ENCODE results near the gene MCEE.

The MCEE gene

DNA sequence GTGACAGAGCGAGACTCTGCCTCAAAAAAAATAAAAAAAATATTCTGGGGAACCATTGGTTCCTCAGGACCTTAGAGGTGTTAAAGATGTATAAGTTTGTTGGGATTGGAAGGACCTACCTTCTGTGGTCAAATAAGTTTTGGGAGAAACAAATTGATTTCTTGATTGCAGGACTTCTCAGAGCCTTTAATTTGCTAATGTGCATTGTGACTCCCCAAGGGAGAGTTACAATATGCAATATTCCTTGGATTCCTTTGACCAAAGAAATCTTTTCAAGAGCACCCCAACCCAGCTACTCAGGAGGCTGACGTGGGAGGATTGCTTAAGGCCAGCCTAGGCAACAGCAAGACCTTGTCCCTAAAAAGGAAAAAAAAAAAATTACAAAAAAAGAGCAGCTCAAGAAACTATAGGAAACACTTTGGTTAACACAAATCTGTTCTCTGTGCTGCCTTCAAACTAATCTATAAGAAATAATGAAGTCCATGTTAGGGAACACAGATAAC, 55.1 kb downstream of the MCEE start:
- DNase-seq = no peak

DNA sequence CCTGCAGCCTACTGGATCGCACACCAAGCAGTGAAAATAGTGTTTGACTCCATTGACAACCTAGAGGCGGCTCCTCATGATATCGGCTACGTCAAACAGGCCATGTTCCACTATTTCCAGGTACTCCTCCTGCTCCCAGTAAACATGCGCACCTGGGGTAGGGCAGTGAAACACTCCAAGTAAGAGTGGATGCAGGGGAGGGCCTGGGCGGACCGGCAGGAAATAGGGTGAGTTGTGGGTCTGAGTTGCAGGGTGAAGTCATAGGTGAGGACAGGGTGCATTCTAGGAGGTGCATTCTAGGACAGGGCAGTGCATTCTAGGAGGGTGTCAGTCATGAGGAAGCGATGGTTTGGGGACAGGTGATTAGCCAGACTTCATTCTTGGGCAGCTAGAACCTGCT, 56.6 kb downstream of the MCEE start:
- peak; percentile 29 for DNase-seq

GRCh38 chr2:71072492-71072891, 57.5 kb downstream of the MCEE start:
- peak; percentile 42 for DNase-seq

- DNase-seq = peak; percentile 31
These were observed 58.2 kb downstream of the MCEE start for GRCh38 chr2:71071681-71072398.

DNA sequence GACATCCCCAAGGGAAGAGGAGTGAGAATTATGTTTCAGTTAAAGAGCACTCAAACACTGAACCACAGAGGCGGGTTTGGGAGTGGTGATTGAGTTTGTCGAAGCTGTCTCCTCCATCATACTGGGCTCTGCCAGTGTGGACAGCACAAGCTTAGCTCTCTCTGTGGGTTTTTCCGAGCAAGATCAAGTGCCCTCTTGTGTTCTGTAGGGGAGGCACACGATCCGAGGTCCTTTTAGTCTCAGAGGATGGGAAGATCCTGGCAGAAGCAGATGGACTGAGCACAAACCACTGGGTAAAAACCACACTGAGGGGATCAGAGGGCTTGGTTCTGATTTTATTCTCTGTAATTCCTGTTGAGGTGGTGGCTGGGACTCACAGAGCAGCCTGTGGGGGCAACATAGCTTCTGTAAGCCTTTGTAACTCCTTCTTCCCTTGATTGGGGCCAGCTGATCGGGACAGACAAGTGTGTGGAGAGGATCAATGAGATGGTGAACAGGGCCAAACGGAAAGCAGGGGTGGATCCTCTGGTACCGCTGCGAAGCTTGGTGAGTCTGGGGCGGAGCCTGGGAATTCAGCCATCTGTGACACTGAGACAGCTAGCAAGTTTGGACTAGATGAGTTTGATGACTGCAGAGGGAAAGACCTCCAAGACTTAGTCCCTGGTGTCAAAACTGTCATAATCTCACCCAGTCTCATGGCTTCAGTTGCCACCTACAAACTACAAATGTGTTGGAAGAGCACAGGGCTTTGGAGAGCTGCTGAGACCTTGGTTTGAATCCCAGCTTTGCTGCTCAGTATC, 59.5 kb downstream of the MCEE start:
- peak; percentile 77 for DNase-seq

- no peak for DNase-seq
These were observed 60.7 kb downstream of the MCEE start for GRCh38 chr2:71069376-71069775.

DNA sequence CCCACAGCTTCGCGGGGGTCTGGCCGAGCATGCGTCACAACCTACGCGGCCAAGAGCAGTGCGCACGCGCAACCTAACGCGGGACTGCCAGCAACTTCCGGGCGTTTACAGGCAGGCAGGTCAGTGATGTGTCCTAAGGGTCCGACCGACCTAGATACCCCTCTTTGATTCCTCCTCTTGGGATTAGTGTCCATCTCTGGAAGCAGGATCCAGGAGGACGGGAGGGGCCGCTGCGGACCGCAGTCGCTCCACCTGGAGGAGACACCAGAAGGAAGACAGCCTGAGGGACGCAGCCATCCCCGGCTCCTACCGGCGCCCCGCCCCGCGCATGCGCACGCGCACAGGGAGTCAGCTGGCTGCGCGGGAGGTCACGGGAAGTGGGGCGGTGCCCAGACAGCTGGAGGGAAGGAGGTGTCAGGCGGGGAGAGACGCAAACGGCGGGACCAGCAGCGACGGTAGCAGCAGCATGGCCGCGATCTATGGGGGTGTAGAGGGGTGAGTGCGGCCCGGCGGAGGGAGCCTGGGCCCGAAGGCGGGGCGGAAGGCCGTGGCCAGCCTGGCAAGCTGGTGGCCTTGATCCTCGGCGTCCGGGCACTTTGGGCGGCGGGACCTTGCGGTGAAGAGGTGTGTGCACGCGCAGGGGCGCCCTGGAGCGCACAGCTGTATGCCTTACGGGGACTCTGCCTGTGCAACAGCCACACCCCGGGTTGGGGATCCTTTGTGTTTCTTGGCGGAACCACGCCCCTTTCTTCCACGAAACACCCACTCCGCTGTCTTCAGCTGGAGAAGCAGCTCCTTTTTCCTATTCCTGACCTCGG, 61.6 kb downstream of the MCEE start, which contains the start of gene NAGK:
Gene NAGK (plus strand): TSS at position 431 of the 818 bp plus-strand sequence. CDS start 36 bp downstream, at position 467.
- DNase-seq = peak; percentile 98

DNA sequence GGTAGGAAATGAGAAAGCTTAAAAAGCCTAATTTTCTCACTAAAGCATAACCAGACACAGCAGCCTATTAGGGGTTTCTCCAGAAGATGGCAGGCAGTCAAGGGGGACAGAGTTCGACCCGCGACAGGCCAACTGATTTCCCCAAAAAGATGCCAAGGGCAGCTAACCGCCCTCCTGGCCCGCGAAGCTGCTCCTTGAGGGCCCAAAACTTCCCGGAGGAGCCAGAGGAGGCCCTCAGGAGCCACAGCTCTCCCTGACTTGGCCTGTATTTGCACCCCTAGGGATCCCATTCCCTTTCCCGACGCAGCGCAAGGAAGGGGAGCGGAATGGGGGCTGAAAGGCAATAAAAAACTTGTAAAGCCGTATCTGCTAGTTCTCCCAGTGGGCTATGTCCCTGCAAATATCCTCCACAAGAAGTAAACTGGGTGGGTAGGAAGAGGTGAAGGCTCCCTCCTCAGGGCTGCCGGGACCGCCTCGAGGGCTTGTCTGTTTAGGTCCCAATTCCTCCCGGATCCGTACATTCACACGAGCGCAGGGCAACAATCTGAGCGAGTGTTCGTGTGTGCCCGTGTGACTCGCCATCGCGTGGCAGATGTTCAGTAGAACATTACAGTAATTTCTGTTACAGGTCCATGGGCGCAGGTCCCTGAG, 62.3 kb downstream of the MCEE start:
- no peak for DNase-seq

GRCh38 chr2:71066856-71067255, 63.2 kb downstream of the MCEE start:
- peak; percentile 22 for DNase-seq

DNA sequence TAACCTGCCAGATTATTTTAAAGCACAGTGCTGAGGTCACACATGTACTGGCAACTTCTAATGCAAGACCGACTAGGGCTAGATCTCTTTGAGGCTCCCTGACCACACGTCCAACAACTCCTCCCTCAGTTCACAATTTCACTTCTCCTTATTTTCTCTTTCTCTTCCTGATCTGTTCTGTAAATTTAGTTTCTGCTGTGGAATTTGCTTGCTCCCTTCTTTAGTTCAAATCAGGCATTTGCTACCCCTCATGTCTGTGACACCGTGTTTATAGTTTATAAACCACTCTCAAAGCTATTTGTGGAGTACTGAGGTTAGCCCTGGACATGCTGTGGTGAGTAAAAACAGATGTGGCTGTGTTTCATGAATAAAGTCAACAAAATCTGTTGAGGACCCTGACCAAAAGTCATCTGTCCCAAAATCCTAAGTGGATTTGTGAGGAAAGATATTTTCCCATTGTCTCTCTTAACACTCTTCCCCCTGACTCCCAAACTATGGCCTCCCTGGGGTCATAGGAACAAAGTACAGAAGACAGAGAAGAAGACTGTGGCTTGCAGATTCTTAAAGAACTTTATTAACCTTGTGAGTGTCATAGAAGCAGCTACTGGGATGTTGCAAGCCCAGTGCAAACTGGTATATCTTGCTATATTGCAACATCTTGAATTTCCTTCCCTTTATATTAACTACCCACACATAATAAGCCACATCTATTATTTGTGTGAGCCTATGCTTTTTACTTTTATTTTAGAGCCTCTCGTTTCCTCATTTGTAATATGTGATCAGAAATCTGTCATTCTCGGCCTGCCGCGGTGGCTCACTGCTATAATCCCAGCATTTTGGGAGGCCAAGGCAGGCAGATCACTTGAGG, 65.0 kb downstream of the MCEE start:
- peak; percentile 10 for DNase-seq

GRCh38 chr2:71064110-71064611, 65.9 kb downstream of the MCEE start:
- DNase-seq = no peak

DNA sequence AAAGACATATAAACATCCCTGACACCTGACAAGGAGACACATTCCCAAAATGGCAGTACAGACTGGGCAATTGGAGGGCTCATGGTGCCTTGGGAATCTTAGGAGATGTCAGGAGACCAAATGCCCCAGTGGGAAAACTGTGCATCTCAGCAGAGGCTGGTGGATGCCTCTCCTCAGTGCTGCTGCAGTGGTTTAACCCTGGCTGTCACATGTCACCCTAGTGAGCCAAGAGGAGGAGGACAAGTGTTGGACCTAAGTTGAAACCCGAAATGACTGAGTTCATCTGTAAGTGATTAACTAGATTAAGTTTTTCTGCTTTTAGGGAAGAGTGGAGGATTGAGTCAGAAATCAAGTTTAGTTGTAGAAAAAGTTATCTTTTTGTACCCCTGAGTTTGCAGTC, 66.8 kb downstream of the MCEE start:
- DNase-seq = no peak

DNA sequence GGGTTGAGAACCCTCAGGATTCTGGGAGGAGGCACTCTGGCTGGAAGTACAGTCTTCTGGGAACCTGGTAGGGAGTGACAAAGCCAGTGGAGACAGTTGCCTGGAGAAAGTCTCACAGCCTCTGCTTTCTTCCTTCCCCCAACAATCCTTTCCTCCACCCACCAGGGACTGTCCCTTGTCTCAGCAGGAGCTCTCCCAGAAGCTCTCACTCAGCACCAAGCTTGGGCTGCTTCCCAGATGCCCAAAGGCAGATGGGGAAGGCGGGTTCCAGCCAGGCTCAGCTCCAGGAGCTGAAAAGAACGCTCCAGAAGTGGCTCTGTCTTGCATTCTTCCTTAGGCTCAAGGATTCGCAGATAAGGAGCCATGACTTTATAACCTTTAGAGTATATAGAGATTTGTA, 69.2 kb downstream of the MCEE start:
- DNase-seq = peak; percentile 14

DNA sequence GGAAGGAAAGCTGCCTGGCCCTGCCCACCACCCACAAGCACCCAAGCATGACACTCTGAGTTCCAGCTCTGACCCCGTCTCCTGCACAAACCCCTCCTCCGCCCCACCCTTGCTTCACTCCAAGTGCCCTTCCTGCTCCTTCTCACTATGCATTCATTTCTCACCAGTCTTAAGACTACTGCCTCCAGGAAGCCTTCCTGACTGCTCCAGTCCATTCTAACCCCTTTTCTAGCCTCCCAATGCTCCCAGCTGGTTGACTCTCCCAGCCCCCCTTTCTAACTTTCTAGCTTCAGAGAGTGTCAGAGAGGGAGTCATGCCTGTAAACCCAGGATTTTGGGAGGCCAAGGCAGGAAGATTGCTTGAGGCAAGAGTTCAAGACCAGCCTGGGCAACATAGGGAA, 69.8 kb downstream of the MCEE start:
- no peak for DNase-seq

Data from islet precursor cell (in vitro differentiated cells).